ENCODE measurements around the gene CSAD. TPM values are rescaled to one million over a fixed set of nuclear protein-coding genes. Genes with fewer than 3 reads are reported as not detected.
A peak's percentile ranks its signal among the peaks of the same experiment; 100 is the strongest.
"Not testable (repeated sequence)": the region's sequence is repeated elsewhere in the genome, so short reads cannot be mapped to it uniquely, and the experiment has no call there.

CSAD gene
- total RNA-seq, 1 donor from 2014 or later, result 17.1 TPM

GRCh38 chr12:53178803-53179202, 1.9 kb downstream of the CSAD start:
- ATAC-seq, result not testable (repeated sequence)

DNA sequence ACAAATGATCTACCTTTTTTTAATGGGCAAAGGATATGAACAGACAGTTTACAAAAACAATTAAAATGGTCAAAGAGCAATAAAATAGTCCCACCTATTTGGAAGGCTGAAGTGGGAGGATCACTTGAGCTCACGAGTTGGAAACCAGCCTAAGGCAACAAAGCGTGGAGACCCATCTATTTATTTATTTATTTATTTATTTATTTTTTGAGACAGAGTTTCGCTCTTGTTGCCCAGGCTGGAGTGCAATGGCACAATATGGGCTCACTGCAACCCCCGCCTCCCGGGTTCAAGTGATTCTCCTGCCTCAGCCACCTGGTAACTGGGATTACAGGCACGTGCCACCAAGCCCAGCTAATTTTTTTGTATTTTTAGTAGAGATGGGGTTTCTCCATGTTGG, 3.3 kb downstream of the CSAD start:
- ATAC-seq, result not testable (repeated sequence)

- no peak for ATAC-seq
Observed at GRCh38 chr12:53176750-53177149, 4.0 kb downstream of the CSAD start.

DNA sequence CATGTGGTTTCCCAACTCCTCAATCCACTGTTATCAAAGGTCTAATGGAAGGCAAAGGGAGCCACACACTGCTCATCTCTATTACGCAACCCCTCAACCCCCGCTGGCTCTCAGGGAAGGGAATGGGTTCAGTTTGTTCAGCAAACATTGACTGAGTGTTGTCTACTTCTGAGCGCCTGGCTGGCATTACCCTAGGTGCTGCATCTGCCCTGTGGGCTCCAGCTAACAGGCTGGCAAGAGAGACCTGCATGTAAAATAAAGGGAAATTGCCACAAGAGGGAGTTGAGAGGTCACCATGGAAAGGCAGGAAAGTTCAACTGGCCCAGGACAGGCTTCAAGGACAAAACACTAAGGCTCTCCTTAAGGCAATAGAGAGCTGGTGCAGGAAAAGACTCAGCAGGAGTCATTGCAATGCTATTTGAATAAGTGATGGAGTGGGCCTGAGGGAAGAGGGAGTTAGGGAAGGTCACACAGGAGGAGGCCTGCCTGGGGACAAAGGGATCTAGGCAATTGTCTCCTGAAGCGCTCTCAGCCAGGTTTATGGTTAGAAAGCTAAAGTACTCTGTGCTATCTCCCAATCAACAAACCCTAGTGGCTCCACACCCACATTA, 5.7 kb downstream of the CSAD start:
- peak; percentile 12 for ATAC-seq

- ATAC-seq, result peak; percentile 48
Observed at GRCh38 chr12:53173085-53173715, 7.5 kb downstream of the CSAD start.

- ATAC-seq, result no peak
Observed at GRCh38 chr12:53172352-53172751, 8.4 kb downstream of the CSAD start.

DNA sequence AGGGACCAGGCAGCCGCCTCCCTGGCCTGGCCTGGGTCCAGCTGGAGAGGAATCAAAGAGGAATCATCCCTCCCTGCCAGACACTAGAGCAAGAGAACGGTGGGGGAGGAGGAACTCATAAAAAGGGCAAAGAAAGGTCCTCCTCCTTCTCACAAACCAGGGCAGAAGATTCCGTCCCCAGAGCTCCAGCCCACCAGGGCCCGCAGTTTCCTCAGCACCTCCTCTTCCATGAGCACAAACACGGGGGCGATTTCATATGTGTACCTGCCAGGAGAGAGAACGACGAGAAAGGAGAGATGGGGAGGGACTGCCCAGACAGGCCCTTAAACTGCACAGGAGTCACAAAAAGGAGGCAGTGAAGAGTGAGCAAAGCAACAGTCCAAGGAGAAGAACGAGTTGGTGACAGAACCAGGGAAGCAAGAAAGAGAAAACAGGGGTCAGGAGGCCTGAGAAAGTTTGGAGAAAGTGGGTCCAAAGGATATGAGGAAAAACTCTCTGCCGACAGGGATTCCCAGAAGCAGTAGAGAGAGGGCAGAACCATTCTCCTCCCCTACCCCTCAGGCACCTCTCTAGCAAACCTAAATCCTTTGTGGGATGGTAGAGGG, 8.9 kb downstream of the CSAD start:
- no peak for ATAC-seq

- peak; percentile 10 for ATAC-seq
Observed at GRCh38 chr12:53170876-53171724, 9.6 kb downstream of the CSAD start.

DNA sequence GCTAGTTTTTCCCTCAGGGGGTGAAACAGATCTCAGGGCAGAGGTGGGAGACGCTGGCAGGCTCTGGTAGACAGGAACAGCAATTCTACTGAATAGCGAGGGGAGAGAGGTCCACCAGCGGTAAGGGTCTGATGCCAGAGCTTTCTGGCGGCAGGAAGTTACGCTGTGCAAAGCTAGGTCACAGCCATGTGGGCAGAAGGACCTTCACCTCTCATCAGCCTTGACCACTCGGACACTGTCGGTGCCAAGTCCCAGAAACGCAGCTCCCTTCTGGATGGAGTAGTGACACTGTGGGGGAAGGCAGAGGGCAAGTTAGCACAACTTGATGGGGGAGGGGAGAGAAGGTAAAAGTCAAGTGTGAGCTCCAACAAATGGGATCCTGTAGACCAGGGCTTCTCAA, 10.5 kb downstream of the CSAD start:
- no peak for ATAC-seq

DNA sequence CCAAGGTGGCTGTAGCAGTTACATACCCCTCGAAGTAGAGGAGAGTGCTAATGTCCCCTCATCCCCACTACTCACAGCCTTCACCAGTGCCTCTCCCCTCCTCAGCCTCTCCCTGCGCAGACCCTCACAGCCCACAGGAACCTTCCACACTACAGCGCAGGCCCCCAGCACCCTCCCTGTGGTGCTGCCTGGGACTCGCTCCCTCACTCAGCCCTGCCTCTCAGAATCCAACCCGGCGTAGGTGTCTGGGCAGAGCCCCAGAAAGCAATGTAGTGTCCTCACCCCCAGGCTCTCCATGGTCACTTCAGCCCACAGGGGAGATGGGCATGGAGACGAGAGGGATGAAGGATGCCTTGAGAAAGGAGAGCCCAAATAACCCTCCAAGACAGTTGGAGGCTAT, 11.1 kb downstream of the CSAD start:
- no peak for ATAC-seq

DNA sequence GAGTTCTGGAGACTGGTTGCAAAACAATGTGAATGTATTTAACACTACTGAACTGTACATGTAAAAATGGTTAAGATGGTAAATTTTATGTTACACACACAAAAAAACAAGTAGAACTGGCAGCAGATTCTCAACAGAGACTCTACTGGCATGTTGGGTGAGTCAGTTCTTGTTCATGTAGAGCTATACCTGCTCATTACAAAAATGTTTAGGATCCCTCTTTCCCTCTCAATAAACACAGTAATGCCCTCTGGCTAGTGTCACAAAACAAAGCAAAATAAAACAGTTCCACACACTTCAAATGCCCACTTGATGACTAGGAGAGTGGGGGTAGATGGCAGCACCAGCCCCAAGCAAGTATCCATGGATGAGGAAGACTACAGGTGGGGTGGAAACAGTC, 13.9 kb downstream of the CSAD start:
- ATAC-seq, result no peak

- not testable (repeated sequence) for ATAC-seq
Observed at GRCh38 chr12:53163008-53163407, 17.7 kb downstream of the CSAD start.

DNA sequence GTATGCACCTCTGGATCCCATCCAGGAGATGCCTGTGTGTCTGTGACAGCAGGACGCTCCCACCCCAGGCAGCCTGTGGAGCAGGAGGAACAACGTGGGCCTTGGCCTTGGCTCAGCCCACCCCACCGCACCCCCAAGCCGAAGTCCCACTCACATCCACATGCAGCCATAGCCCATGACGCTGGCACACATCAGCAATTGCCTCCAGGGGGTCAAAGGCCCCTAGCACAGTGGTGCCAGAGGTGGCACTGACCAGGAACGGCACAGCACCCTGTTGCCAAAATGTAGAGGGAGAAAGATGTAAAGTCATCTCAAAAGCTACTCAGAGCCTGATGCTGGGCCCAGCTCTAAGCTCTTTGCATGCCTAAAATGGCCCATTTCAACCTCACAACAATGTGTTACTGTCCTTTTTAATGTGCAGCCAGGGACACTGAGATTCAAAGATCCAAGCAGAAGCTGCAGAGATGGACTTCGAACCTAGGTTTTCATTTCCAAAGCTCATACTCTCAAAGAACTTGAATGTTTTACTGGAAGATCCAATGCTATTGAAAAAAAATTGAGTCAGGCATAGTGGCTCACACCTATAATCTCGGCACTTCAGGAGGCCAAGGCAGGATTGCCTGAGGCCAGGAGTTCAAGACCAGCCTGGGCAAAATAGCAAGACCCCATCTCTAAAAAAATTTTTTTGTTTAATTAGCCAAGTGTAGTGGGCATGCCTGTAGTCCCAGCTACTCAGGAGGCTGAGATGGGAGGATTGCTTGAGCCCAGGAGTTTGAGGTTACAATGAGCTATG, 19.4 kb downstream of the CSAD start:
- no peak for ATAC-seq

DNA sequence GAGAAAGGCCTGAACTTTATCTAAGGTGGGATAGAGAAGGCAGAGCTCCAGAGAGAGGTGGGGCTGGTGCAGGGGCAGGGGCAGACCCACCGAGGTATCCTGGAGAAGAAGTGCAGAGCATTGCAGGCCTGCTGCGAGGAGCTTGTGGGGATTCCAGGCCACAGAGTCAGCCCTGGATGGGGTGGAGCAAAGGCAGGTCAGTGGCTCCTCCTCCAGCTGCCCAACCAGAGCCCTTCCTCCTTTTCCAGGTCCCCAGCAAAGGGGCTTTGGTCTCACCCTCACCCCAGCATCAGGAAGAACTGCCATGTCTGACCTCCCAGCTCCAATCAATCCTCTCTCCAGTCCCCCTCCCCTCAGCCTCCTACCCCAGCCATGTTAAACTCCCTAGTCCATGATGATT, 20.1 kb downstream of the CSAD start:
- ATAC-seq, result peak; percentile 14

- ATAC-seq, result peak; percentile 7
Observed at GRCh38 chr12:53160000-53160399, 20.7 kb downstream of the CSAD start.

- ATAC-seq, result peak; percentile 92
Observed at GRCh38 chr12:53159195-53159839, 21.4 kb downstream of the CSAD start.

GRCh38 chr12:53152390-53152789, 28.3 kb downstream of the CSAD start:
- no peak for ATAC-seq

- no peak for ATAC-seq
Observed at GRCh38 chr12:53151039-53151438, 29.7 kb downstream of the CSAD start.

- ATAC-seq, result no peak
Observed at GRCh38 chr12:53147653-53148052, 33.1 kb downstream of the CSAD start.

DNA sequence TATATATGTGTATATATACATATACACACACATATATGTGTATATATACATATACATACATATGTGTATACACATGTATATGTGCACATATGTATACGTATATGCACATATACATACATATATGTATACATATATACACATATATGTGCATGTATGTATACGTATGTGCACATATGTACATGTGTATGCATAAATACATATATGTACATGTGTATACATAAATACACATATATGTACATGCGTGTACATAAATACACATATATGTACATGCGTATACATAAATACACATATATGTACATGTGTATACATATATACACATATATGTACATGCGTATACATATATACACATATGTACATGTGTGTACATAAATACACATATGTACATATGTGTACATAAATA, 33.5 kb downstream of the CSAD start:
- no peak for ATAC-seq

- ATAC-seq, result no peak
Observed at GRCh38 chr12:53145383-53146260, 35.1 kb downstream of the CSAD start.
